GM12892 (cell line): ENCODE results near the gene CST9.

Source experiments
- POLR2A ChIP-seq: IDR thresholded peaks from 2 replicates; pipeline ENCODE4 v1.6.1; 2011; ENCODE audit warnings: low read depth, low read length, control low read depth
- POLR2AphosphoS5 ChIP-seq: IDR thresholded peaks from 2 replicates; pipeline ENCODE4 v1.6.1; 2011; ENCODE audit warnings: low read depth, low read length, control low read depth

GRCh38 chr20:23639490-23639958 is 33.8 kb upstream of the CST9 start:
- TF ChIP-seq POLR2AphosphoS5, result no peak
- TF ChIP-seq POLR2A, result no peak
